ENCODE data around the gene ZKSCAN3. TPM values are rescaled to one million over a fixed set of nuclear protein-coding genes. Genes with fewer than 3 reads are reported as not detected.

ZKSCAN3 gene
- total and polyA plus RNA-seq, 10 of the 15 experiments (the other 5 are each of a cell fraction or from before 2014, with no cell fraction given): 0.86 to 4.3 (median 3.1) TPM

- TF ChIP-seq E4F1 (IDR thresholded peaks at IDR 0.05; ENCODE audit: borderline replicate concordance, partially characterized antibody) (no peak), POU2F2 (IDR thresholded peaks at IDR 0.05; ENCODE audit: borderline replicate concordance, low read depth, low read length) (peak; percentile 21; the same call in 1 of the 3 replicates), ASH2L (IDR thresholded peaks at IDR 0.05; ENCODE audit: borderline replicate concordance, low read depth) (0 out of 2 replicates have a peak, but pooled peaks have one; percentile 40), SRF (IDR thresholded peaks at IDR 0.05; ENCODE audit: low read depth in 2 of 2, low read length in 2 of 2) (no peak), SP1 (IDR thresholded peaks at IDR 0.05; ENCODE audit: low read depth, low read length) (peak; percentile 57), CBFB (IDR thresholded peaks at IDR 0.05; ENCODE audit: low read depth) (peak; percentile 38; the same call in 1 of the 2 replicates), HCFC1 (IDR thresholded peaks at IDR 0.05; ENCODE audit: low read length) (no peak), TCF12 (IDR thresholded peaks at IDR 0.05; ENCODE audit: low read depth, low read length) (0 out of 2 replicates have a peak, but pooled peaks have one; percentile 78), MXI1 (IDR thresholded peaks at IDR 0.05; ENCODE audit: low read depth, low read length) (no peak; the same call in 1 of the 2 replicates), IKZF2 (IDR thresholded peaks at IDR 0.05) (peak; percentile 77 to 82), CBX5 (IDR thresholded peaks at IDR 0.05; ENCODE audit: low read depth) (no peak), FOXK2 (IDR thresholded peaks at IDR 0.05) (no peak), NR2C2 (IDR thresholded peaks at IDR 0.05; ENCODE audit: borderline replicate concordance, control insufficient read depth, insufficient read length, low read depth) (no peak), CTCF (IDR thresholded peaks at IDR 0.05 in 2 of 3, conservative IDR thresholded peaks at IDR 0.05 in 1 of 3; ENCODE audit: control insufficient read depth in 2 of 3, extremely low read depth in 1 of 3, insufficient read depth in 1 of 3, low read depth in 3 of 3, low read length in 3 of 3) (no peak), CEBPB (IDR thresholded peaks at IDR 0.05; ENCODE audit: borderline replicate concordance in 1 of 2, low read depth in 2 of 2, low read length in 2 of 2) (no peak), NFIC (IDR thresholded peaks at IDR 0.05; ENCODE audit: low read depth, low read length) (peak; percentile 10; the same call in 1 of the 2 replicates), ZBTB40 (IDR thresholded peaks at IDR 0.05; ENCODE audit: borderline replicate concordance) (peak; percentile 61; the same call in 1 of the 2 replicates), IRF5 (IDR thresholded peaks at IDR 0.05; ENCODE audit: borderline replicate concordance) (no peak), SIN3A (IDR thresholded peaks at IDR 0.05; ENCODE audit: low read depth, low read length) (no peak)
These were observed 14.0 kb upstream of the ZKSCAN3 start, which contains the start of gene ZSCAN31 (continued) for GRCh38 chr6:28335564-28336283.

Measured in GM12878 (cell line).